CD4-positive, alpha-beta T cell treated with Interleukin-15 for 4 hours (primary cell): Measurements from ENCODE around the gene TSC22D1.
"Not testable (repeated sequence)": the region's sequence is repeated elsewhere in the genome, so short reads cannot be mapped to it uniquely, and the experiment has no call there.

Source experiments
- DNase-seq: peaks from one replicate; pipeline ENCODE4 v3.0.0-alpha.2; 2020; ENCODE audit warnings: low spot score

The TSC22D1 gene

DNA sequence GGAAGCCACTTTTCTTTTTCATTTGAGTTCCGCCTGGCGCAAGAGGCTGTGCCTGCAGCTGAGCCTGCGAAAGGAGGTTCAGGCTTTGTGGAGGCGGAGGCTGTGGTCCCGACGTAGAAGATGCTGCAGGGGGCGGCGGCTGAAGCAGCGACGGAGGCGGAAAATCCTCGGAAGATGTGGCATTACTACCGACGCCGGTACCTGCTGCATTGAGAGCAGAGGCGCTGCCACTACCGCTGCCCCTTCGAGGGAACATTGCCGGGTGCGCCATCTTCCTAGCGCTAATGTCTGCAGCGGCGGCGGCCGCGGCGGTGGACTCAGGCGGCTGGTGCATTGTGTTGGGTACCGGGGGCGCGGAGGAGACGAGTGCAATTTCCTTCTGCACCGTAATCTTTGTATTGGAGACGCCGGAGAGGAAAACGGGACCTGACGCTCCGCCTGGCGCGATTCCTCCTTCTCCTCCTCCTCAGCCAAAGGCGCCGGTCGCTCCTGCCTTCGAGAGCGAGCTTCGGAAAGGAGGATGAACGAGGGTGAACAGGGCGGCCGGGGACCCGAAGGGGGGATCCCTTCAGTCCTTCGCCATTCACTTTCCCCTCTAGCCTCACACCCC is at the start of gene TSC22D1:
TSC22D1 (minus strand) TSS at position 590 of the 610 bp plus-strand sequence; CDS start at position 334, 256 bp downstream.
- DNase-seq = peak; percentile 70

DNA sequence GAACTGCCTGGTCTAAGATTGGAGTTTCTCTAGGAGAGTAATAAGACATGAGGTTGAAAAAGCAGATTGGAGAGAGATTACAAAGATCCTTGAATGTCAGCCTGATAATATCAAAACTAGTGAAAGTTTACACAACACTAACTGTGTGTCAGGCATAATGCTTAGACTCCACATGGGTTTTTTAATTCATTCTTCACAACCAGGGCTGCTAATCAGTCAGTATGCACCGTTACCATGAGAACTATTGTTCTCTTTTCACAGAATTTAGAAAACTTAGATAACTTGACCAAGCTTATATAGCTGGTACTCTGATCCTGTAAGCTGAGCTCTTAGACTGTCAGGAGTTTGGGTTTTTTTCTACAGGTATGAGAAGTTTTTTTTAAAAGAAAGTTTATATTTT is 46.6 kb upstream of the TSC22D1 start:
- no peak for DNase-seq

DNA sequence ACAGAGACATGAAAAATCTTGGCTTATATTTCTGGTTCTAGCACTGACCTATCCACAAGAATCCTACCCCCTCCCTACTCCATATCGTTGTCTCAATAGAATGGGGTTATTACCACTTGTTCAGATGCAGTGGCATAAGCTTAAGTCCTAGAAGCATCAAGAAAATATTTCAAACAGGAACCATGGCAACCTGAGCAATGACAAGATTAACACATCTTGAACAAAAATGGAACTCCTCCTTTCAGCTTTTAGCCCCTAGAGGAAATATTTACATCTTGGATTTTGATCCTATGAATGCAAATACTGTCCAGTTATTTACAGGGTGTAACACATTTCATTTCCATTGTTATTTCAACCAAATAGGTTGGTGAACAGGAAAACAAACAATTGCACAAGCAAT is 46.1 kb upstream of the TSC22D1 start:
- no peak for DNase-seq

DNA sequence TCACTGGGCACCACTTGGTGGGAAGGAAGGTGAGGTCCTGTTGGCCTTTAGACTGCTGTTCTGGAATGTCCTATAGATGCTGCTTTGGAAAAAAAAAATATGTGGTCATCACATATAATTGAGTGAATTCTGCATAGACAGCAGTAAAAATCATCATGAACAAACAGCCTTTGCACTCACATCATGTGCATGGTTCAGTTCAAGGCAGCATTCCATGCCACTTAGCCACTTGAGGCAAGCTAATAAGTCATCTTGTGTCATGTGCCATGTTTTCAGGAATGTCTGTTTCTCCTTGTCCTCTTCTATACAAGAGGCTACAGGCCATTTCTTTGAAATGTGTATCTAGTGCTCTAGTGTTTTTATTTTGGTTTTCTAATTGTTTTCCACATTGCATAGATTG is 43.9 kb upstream of the TSC22D1 start:
- DNase-seq = no peak

DNA sequence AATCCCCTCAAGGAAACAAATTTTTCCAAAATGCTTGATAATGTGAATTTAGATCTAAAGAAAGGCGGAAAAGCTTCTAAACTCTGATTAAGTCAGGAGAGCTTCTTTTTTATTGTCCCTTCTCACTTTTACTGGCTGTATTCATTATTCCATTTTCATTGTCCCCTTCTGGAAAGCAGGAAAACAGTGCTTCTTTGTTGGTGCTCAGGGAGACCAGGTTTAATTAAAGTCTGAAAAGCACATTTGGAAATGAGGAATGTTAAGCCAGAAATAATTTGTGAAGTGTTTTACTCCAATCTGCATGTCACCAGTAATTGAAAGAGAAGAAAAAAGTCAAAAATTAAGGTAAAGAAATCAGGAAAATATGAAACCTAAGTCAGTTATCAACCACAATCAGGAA is 43.5 kb upstream of the TSC22D1 start:
- DNase-seq = no peak

DNA sequence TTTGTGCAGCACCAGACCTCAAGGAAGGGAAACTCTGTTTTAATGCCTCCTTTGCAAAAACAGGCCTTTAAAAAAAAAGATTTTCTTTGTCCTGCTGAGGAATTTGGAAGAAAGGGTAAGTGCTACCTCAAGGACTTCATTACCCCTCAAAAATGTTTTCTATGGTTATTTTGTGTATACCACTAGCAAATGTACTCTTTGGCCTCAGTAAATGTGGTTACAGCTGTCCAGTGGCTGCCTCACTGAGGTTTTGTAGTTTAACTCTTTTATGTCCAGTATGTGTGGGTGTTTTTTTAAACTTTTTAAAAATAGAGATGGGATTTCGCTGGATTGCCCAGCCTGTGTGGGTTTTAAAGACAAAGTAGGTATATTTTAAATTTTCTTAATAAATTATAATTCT is 42.2 kb upstream of the TSC22D1 start:
- no peak for DNase-seq

DNA sequence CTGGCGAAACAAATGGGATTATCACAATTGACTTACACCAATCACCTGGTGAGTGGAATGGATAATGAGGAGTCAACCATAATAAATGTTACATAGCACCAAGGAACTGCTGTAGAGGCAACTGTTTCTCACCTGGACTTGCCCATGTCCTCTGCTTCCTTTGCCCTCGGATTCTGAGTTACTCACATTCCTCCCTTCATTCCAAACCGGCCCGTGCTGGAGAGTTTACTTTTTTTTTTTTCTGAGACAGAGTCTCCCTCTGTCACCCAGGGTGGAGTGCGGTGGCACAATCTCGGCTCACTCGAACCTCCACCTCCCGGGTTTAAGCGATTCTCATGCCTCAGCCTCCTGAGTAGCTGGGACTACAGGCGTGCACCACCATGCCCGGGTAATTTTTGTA is 41.5 kb upstream of the TSC22D1 start:
- DNase-seq = no peak

DNA sequence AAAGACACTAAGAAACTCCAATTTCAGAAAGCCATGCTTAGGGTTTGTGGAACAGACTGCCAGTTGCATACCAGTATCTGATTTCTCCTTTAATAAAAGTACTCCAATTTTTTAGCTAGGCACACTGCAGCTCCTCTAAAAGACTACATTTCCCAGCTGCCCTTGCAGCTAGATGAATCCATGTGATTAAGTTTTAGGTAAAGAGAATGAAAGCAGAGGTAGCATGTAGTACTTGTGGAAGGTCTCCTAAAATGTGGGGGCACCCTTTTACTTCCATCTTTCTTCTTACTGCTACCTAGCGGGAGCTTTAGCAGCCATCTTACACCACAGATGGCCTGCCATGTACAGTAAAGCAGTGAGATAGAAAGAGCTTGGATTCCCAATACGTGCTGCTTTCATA is 33.0 kb upstream of the TSC22D1 start:
- no peak for DNase-seq

DNA sequence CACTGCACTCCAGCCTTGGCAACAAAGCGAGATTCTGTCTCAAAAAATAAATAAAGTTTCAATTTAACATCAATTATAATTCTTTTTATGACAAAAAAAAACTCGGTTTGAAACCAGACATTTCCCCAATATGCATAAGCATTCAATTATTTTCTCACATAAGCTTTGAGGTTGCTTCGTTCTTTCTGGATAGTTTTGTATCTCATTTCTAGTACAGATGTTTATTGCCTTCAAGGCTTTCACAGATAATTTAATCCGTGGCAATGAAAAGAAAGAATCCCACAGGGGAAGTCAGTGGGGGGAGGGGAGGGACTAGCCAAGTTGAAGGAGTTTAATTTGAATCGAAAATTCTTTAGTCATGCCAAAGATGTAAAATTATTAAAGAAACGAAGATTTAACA is 29.6 kb upstream of the TSC22D1 start:
- no peak for DNase-seq

DNA sequence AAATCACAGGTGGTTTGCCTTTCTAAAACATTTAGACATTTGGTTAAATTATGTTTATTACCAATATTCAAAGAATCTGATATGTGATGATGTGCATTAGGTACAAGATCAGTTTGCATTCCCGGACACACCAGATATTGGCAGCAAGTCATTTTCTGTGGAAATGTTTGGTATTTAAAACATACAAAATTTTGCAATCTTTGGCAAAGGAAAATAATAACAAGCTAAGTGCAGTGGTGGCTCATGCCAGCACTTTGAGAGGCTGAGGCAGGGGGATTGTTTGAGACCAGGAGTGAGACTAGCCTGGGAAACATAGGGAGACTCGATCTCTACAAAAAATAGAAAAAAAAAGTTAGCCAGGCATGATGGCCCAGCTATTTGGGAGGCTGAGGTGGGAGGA is 29.1 kb upstream of the TSC22D1 start:
- no peak for DNase-seq

DNA sequence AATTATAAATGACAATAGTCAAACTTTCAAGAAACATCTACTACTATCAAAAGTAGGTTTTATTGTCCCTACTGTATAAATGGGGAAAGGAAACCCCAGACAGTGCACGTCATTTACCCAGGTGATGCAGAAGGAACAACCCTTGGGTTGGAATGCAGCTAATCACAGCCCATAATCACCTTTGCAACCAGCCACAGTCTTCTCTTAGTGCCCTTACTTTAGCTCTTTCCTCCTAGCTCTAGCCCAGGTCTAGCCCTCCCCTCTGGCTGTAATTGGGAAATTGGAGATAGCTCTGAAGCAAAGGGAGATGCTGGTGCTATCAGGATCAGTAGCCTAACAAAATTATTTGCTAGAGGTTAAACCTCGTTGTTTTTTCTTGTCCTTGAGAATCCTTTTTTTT is 25.5 kb upstream of the TSC22D1 start:
- no peak for DNase-seq

DNA sequence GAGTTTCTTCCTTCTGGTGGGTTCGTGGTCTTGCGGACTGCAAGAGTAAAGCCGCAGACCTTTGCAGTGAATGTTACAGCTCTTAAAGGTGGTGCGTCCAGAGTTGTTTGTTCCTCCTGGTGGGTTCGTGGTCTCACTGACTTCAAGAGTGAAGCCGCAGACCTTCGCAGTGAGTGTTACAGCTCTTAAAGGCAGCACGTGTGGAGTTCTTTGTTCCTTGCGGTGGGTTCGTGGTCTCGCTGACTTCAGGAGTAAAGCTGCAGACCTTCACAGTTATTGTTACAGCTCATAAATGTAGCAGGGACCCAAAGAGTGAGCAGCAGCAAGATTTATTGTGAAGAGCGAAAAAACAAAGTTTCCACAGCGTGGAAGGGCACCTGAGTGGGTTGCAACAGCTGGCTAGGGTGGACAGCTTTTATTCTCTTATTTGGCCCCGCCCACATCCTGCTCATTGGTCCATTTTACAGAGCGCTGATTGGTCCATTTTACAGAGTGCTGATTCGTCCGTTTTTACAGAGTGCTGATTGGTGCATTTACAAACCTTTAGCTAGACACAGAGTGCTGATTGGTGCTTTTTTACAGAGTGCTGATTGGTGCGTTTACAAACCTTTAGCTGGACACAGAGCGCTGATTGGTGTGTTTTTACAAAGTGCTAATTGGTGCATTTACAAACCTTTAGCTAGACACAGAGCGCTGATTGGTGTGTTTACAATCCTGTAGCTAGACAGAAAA is 17.9 kb upstream of the TSC22D1 start:
- not testable (repeated sequence) for DNase-seq

DNA sequence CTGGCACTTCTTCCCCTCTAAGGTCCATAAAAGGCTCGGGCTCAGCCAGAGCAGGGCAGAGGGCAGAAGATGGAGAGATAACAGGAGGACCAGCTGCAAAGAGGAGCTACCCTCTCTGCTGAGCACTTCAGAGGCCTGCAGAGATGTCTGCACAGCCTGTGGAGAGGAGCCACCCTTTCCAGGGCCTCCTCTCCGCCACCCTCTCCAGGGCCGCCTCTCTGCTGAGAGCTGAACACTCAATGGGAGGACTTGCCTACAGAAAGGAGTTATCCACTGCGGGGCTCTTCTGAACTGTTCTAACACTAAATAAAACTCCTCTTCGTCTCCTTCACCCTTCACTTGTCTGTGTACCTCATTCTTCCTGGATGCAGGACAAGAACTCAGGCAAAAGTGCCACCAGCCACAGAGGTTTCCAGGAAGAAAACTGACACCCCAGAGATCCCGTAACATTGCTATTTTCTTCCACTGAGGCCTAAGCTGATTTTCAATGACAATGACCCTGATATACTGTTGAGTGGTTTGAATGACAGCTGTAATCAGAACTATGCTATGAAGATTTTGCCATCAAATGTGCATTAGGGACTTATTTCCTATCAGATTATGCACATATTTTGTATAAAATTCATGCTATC is 16.2 kb upstream of the TSC22D1 start:
- DNase-seq = no peak

DNA sequence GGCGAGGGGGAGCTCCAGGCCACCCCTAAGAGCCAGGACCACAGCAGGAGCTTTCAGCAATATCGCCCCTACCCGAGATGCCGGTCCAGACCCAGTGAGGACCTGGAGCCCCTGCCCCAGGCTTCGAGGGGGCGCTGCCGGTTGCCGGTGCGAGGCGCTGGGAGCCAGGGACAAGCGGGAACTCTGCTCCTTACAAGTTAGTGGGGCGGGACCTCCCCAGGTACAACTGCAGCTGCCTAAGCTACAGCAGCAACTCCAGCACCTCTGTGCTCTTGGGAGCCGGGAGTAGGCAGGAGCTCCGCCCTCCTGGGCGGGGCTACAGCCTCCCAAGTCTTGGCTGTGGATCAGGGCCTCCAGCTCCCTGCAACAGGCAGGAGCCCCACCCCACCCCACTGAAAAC is 15.2 kb upstream of the TSC22D1 start:
- no peak for DNase-seq

DNA sequence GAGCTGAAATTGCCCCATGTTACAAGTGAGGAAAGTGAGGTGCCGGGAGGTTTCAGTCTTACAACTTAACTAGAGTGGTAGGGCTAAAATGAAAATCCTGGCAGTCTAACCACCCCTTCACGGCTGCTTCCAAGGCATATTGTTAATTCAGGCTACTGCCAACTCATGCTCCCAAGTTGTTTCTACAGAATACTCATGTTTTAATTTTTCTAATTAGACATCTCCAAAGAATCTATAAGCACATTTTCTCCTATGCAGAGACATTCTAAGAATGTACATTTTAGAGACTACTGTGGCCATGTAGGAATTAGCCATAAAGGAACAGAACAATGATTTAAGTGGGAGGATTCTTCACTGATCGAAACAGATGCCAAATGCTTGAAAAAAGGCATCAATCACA is 7.0 kb upstream of the TSC22D1 start:
- DNase-seq = no peak

DNA sequence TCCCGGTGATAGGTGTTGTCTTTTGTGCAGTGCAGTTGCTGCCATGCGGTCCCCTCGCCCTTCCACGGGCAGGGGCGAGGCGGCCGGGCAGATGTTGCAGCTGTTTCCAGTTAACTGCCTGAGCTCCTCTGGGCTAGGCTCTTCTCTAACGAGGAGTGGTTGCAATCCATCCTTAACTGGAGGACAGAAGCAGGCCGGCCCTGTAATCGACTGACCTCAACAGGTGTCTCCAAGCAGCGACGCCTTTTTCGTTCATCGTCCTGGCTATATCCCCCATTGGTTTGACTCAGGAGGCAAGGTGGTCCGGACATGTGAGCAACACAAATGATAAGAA is 1.9 kb upstream of the TSC22D1 start:
- DNase-seq = no peak

DNA sequence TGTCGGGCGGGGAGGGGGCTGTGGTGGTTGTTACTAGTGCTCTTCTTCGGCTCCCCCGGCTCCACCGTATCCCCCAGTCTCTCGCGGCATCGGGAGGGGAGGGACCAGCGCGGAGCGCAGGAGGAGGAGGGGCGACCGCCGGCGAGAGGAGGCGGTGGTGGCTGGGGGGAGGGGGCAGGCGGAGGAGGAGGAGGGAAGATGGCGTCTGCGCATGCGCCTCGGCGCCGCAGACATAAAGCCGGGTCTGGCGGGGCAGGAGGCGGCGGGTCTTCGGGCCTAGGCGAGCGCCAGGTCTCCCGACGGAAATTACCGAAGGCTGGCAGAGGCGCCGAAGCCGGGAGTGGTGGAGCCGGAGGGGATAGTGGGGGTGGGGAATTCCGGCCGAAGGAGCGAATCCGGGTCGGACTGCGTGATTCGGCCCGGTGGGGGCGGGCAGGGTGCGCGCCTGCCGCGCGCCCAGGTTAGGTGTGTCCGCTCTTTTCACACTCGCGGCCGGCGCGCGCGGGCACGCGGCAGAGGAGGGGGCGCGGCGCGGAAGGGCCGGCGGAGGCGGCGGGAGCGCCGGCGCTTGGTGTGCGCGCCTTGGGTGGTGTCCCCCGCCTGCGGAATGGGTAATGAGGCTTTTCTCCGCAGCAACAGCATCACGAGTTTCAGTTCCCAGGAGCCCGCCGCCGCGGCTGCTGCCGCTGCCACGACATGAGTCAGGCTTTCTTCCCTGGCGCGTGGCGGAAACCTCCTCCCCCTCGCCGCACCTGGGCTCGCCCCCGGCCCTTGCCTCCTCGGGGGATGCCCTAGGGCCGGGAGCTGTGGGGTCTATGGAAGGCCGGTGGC is 1.3 kb upstream of the TSC22D1 start:
- peak; percentile 95 for DNase-seq

DNA sequence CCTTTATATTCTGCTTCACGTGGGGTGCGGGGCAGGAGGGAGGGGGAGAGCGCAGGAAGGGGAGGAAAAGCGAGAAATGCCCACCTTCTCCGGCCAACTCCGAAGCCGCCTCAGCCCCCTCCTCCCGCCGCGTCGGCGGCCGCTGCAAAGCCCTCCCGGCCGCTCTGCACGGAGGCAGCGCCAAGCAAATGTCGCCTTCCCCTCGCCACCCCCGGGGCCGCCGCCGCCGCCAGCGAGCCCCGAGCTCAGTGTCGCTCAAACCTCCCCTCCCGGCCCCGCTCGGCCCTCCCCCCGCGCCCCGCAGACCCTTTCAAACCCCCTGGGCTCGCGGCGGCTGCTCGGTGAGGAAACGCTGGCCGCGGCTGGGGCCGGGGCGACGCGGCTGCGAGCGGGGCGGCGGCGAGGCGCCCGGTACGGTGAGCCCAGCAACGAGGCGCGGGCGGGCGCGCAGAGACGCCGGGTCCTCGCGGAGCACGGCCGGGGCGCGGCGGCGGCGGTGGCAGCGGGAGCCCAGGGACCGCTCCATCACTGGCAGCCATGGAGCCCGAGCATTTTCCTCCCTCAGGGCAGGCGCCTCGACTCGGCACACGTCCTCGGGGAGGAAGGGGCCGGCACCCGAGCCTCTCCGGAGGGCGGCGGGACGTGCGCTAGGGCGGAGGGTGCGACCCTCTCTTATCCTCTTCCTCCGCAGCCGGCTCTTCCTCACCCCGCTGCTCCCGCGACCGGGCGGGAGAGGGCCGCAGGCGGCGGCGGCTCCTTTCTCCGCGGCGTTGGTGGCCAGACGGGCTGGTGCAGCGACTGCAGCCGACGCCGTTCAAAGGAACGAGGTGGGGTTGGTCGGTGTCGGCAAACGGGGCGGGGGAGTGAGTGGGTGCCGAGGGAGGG is 463 bp upstream of the TSC22D1 start:
- DNase-seq = peak; percentile 17

DNA sequence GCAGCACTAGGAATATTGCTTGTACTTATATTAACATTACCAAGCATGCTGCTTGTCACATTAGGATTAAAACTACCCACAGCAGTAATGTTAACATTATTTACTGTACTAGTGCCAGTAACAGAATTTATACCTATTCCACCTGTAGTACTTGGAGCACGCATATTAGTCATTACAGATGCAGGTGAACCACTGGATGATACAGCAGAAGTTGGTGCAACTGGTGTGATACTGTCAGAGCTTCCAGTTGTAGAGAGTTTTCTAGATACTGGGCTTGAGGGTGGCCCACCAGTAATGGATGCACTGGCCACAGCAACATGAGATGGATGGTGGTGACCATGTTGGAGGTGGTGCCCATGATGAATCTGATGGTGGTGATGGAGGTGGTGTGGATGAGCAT is 1.1 kb downstream of the TSC22D1 start:
- no peak for DNase-seq

DNA sequence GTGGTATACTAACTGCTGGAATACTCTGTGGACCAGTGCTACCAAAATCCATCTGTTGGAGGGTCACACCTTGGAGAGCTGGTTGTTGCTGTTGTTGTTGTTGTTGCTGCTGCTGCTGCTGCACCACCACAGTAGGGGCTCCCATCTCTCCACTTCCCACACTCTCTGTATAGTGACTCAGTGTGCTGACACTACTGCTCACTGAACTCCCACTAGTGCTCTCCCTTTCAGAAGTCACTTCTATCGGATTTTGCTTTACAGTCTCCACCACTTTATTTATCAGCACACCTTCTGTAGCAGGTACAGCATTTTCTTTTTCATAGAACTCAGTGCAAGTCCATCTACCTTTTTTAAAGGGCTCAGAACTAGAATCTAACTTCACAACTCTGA is 1.7 kb downstream of the TSC22D1 start:
- no peak for DNase-seq

DNA sequence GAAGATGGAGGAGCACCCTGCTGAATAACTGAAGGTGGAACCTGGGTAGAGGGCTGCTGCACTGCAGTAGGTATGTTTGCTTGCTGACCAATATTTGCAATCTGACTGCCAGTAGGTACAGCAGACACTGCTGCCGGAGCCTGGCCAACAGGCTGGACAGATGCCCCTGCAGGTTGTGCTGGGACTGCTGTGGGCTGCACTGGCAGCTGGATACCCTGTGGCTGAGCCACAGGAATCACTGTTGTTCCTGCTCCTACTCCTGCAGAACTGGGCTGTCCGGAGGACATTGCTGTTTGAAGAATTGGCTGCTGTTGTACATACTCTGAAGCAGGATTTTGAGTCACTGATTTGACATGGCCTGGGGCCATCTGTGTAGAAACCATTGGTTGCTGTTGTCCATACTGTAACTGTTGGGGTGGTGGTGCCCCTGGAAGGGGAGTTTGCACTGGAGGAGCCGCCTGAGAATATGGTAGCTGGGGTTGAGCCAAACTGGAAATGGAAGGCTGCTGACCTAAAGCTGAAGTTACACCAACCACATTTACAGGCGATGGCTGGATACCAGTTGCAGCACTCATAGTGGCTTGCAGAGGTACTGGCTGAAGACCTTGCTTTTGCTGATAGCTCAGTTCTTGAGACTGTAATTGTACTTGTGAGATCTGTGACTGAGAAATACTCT is 2.2 kb downstream of the TSC22D1 start:
- no peak for DNase-seq
